Adipocyte (in vitro differentiated cells): ENCODE data around the gene EDN2.

Source experiments
- DNase-seq: peaks from one replicate; pipeline ENCODE4 v3.0.0-alpha.2; 2015; ENCODE audit warnings: low read depth
- H3K27me3 ChIP-seq: replicated peaks from 2 replicates; pipeline ENCODE4 v1.7.0; 2013; ENCODE audit warnings: mild to moderate bottlenecking, low read length, moderate library complexity; ENCODE audit not compliant: control insufficient read depth, insufficient read depth
- H3K36me3 ChIP-seq: 2 replicates; pipeline ENCODE4 v1.7.0; 2013; ENCODE audit warnings: low read length, mild to moderate bottlenecking, moderate library complexity; ENCODE audit not compliant: control insufficient read depth, insufficient read depth, severe bottlenecking
- H3K4me1 ChIP-seq: 2 replicates; pipeline ENCODE4 v1.7.0; 2013; ENCODE audit warnings: mild to moderate bottlenecking, low read length, moderate library complexity; ENCODE audit not compliant: control insufficient read depth, insufficient read depth
- H3K4me3 ChIP-seq: 2 replicates; pipeline ENCODE4 v1.7.0; 2013; ENCODE audit warnings: mild to moderate bottlenecking, low read length, moderate library complexity
- H3K9ac ChIP-seq: 2 replicates; pipeline ENCODE4 v1.7.0; 2013; ENCODE audit warnings: mild to moderate bottlenecking, low read length, moderate library complexity
- H3K9me3 ChIP-seq: 2 replicates; pipeline ENCODE4 v1.7.0; 2013; ENCODE audit warnings: mild to moderate bottlenecking, low read length, moderate library complexity; ENCODE audit not compliant: control insufficient read depth

The EDN2 gene

GRCh38 chr1:41525891-41526587 lies 41.6 kb upstream of the EDN2 start:
- H3K27me3 ChIP-seq: peaks cover 4% of the 10 kb centered on the region
- H3K4me1 ChIP-seq: no peaks in the 10 kb centered on the region
- no peak for DNase-seq
- no peak overlapping the region for H3K9ac ChIP-seq
- H3K4me3 ChIP-seq: no peak overlapping the region
- H3K36me3 ChIP-seq: no peaks in the 10 kb centered on the region
- H3K9me3 ChIP-seq: no peaks in the 10 kb centered on the region

DNA sequence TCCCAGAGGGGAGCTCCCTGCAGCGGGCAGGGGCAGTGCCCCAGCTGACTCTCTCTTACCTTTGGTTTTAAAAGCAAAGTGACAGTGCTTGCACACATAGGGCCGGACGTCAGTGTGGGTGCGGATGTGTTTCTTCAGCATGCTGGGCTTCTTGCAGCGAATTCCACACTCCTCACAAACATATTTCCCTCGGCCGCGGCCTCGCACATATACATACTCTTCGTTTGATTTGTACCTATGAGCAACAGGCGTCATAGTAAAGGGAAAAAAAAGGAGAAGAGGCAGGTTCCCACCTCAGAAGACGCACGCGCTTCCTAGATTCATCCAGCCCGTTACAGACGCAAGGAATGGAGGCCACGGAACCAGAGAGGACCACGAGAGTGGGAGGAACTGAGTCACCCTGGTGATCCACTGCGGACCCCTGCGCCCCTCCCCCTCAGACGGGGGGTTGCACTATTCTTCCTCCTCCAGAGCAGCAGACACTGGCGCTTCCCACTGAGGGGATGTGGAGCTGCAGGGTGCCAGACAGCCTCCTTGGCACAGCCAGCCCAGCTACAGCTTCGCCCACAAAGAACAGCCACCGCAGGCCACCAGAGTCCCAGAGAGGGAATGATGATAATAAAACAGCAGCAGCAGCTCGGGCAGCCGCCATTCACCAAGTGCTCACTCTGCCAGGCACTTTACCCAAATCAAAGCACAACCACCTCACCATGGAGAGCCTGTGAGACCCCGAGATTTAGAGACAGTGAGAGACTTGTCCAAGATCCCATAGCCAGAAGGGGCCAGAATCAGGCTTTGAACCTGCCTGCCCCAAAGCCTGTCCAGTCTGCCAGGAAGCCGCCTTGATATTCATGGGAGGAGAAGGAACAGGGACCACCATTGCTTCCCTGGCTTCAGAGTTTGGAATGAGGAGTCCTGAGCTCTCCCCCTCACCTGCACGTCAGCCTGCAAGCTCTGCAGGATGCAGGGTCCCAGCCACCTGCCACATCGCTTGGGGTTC lies 40.5 kb upstream of the EDN2 start:
- H3K4me3 ChIP-seq: no peak overlapping the region
- DNase-seq: no peak
- no peak overlapping the region for H3K9ac ChIP-seq
- no peaks in the 10 kb centered on the region for H3K36me3 ChIP-seq
- no peaks in the 10 kb centered on the region for H3K27me3 ChIP-seq
- H3K9me3 ChIP-seq: no peaks in the 10 kb centered on the region
- no peaks in the 10 kb centered on the region for H3K4me1 ChIP-seq

DNA sequence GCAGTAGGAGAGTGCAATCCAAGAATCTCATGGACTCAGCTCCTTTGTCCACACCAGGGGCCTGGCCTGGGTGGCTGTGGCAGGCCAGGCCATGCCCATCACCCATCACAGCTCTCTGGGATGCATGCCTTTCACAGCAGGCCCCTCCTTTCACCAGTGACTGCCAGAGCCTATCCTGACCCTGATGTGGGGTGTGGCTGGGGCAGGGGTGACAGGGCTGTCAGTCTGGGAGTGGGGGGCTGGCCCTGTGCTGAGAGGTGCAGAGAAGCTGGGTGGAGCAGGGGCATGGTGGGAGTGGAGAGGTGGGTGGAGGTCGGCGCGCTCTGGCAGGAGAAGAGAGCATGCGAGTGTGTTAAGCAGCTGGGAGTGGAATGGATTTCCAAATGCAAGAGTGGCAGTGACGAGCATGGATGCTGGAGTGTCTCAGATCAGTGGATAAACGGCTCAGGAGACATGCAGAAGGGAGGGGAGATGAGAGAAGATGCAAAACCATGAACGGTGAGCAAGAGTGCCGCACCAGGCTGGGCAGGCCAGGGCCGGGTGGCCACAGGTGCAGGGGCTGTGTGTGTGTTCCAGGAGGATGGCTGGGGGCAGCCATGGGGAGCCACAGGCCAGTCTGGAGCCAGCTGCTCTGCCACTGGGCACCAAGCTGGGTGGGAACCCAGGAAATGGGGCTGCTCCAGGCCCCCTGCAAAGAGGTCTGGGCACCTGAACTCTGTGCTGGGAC lies 39.6 kb upstream of the EDN2 start:
- Histone ChIP-seq H3K27me3 (no peaks in the 10 kb centered on the region), H3K4me3 (no peak overlapping the region), H3K36me3 (no peaks in the 10 kb centered on the region), H3K9me3 (no peaks in the 10 kb centered on the region), H3K9ac (no peak overlapping the region), H3K4me1 (no peaks in the 10 kb centered on the region)
- DNase-seq: no peak

DNA sequence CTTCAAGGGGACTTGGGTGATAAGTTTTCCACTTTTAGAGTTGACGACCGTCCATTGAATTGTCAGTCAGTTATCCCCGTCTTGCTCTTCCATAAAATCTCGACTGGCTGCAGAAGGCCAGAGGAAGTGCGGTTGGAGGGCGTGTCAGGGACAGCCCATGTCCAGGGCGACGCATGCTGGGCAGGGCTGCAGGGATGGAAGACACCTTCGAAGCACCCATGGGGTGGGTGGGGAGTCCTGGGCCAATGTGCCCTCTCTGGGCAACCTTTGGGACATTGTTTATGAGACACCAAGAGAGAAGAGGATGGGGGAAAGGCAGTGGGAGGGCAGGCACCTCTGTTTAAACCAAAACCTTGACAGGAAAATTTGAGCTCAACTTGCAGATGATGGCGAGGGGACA lies 38.6 kb upstream of the EDN2 start:
- H3K27me3 ChIP-seq: no peaks in the 10 kb centered on the region
- H3K9ac ChIP-seq: no peak overlapping the region
- no peaks in the 10 kb centered on the region for H3K36me3 ChIP-seq
- H3K4me1 ChIP-seq: no peaks in the 10 kb centered on the region
- no peaks in the 10 kb centered on the region for H3K9me3 ChIP-seq
- H3K4me3 ChIP-seq: no peak overlapping the region
- no peak for DNase-seq

DNA sequence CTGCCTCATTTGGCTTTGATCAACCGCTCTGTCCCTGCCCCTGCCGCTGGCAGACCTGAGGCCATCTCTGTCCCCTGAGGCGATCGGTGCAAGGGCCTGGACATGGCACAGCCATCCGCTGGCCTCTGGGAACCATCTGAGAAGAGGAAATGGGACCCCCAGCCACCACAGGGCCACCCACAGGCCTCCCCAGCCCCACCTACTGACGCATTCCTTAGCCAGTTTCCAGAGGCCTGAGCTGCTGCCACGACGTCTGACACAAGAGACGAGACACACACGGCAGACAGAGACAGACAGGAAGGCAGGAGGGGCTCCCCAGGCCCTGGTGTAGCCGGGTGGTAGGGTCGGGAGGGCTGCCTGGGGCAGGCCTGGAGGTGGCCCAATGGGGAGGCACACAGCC lies 37.3 kb upstream of the EDN2 start:
- Histone ChIP-seq H3K4me1 (no peaks in the 10 kb centered on the region), H3K9ac (no peak overlapping the region), H3K27me3 (no peaks in the 10 kb centered on the region), H3K36me3 (no peaks in the 10 kb centered on the region), H3K9me3 (no peaks in the 10 kb centered on the region), H3K4me3 (no peak overlapping the region)
- DNase-seq: no peak

DNA sequence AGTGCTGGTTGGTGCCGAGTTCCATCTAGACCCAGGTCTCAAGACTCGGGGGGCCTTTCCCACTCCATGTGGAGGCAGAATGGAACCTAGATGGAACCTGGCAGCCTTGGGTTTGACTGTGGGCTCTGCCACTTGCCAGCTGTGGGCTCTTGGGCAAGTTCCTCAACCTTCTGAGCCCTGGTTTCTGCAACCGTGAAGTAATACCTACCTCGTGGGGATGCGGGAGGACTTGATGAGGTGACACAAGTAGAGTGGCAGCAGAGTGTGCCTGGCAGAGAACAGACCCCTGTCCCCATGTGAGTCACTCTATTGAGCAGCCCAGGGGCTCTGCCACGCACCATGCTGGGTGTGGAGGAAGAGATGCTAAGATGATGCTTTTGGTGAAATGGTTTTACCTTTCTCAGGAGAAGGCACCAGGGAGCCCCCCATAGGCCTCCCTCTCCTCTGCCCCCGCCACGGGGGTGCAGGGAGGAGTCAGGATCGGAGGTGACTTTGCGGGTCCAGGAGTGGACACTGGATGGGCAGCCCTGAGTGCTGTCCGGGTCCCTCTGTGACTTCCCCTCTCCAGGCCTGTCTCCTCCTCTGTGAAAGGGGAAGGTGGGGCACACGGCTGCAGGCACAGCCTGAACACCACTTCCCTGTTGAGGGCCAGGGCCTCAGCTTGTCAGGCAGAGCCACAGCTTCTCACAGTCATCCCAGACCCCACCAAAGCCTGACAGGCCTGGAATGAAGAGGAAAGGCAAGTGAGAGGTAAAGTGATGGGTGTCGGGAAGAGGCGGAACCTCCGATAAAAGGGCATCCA lies 36.7 kb upstream of the EDN2 start:
- Histone ChIP-seq H3K9ac (no peak overlapping the region), H3K4me3 (no peak overlapping the region), H3K36me3 (no peaks in the 10 kb centered on the region), H3K9me3 (no peaks in the 10 kb centered on the region), H3K4me1 (peaks cover 5% of the 10 kb centered on the region), H3K27me3 (no peaks in the 10 kb centered on the region)
- DNase-seq: no peak

DNA sequence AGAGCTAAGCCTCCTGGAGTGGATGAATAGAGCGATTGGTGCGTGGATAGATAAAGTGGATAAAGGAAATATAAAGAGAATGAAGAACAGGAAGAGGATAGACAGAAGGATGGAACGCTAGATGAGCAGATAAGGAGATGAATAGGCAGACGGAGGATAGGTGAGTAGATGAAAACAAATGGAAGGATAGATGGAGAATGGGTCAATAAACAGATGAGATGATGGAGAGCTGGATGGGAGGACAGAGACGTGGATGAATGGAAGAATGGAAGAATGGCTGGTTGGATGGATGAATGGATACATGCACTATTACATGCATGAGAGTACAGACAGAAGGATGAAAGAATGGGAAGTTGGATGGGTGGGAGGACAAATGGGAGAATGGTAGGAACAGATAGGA lies 35.2 kb upstream of the EDN2 start:
- Histone ChIP-seq H3K36me3 (no peaks in the 10 kb centered on the region), H3K9ac (no peak overlapping the region), H3K9me3 (no peaks in the 10 kb centered on the region), H3K4me1 (peaks cover 17% of the 10 kb centered on the region), H3K4me3 (no peak overlapping the region), H3K27me3 (no peaks in the 10 kb centered on the region)
- no peak for DNase-seq

GRCh38 chr1:41518471-41518870 lies 34.0 kb upstream of the EDN2 start:
- H3K9me3 ChIP-seq: no peaks in the 10 kb centered on the region
- no peak overlapping the region for H3K4me3 ChIP-seq
- no peaks in the 10 kb centered on the region for H3K27me3 ChIP-seq
- DNase-seq: no peak
- H3K9ac ChIP-seq: no peak overlapping the region
- peaks cover 17% of the 10 kb centered on the region for H3K4me1 ChIP-seq
- no peaks in the 10 kb centered on the region for H3K36me3 ChIP-seq

- no peak for DNase-seq
- no peaks in the 10 kb centered on the region for H3K9me3 ChIP-seq
- no peaks in the 10 kb centered on the region for H3K36me3 ChIP-seq
Measured at GRCh38 chr1:41517062-41517438, 32.6 kb upstream of the EDN2 start.

GRCh38 chr1:41516168-41517061 lies 31.9 kb upstream of the EDN2 start:
- Histone ChIP-seq H3K9ac (peak overlapping the region; percentile 55), H3K4me1 (peaks cover 17% of the 10 kb centered on the region), H3K9me3 (no peaks in the 10 kb centered on the region), H3K4me3 (peak overlapping the region; percentile 72), H3K27me3 (no peaks in the 10 kb centered on the region), H3K36me3 (no peaks in the 10 kb centered on the region)
- peak; percentile 95 for DNase-seq

More at GRCh38 chr1:41517062-41517438, 32.6 kb upstream of the EDN2 start:
- H3K4me3 ChIP-seq: no peak overlapping the region
- no peaks in the 10 kb centered on the region for H3K27me3 ChIP-seq
- no peak overlapping the region for H3K9ac ChIP-seq
- H3K4me1 ChIP-seq: peaks cover 17% of the 10 kb centered on the region
